ENCODE results near the gene CD48. TPM values are rescaled to one million over a fixed set of nuclear protein-coding genes. Genes with fewer than 3 reads are reported as not detected.
"Not testable (repeated sequence)": the region's sequence is repeated elsewhere in the genome, so short reads cannot be mapped to it uniquely, and the experiment has no call there.

The CD48 gene
- total RNA-seq, 4 donors from 2014 or later, result 1.1 to 14.6 (median 2.6) TPM

- Histone ChIP-seq H3K27ac (replicated peaks in 1 of 4) (no peak overlapping the region), H3K36me3 (no peaks in the 10 kb centered on the region), H3K4me3 (no peak overlapping the region), H3K9me3 (no peaks in the 10 kb centered on the region), H3K27me3 (no peaks in the 10 kb centered on the region), H3K4me1 (no peaks in the 10 kb centered on the region)
- DNase-seq (ENCODE audit: extremely low spot score), result no peak
- intact Hi-C loops (cut with DNase I), result no loop called here
- TF ChIP-seq POLR2A (IDR thresholded peaks at IDR 0.05; ENCODE audit: low read depth) (no peak), CTCF (IDR thresholded peaks at IDR 0.05) (no peak), EP300 (IDR thresholded peaks at IDR 0.05) (no peak), POLR2AphosphoS5 (IDR thresholded peaks at IDR 0.05) (no peak)
Observed at GRCh38 chr1:160705742-160706141, 5.9 kb downstream of the CD48 start.

- DNase-seq (ENCODE audit: extremely low spot score); H3K27me3 ChIP-seq; intact Hi-C loops (cut with DNase I); H3K27ac ChIP-seq (replicated peaks in 1 of 4); H3K4me1 ChIP-seq; H3K4me3 ChIP-seq; H3K9me3 ChIP-seq; H3K36me3 ChIP-seq: not testable (repeated sequence)
- 53% methylated on average over 3 of the region's 3 CpGs for WGBS
Observed at GRCh38 chr1:160705212-160705621, 6.4 kb downstream of the CD48 start.

- Histone ChIP-seq H3K4me1 (no peaks in the 10 kb centered on the region), H3K9me3 (no peaks in the 10 kb centered on the region), H3K36me3 (no peaks in the 10 kb centered on the region), H3K27ac (replicated peaks in 1 of 4) (no peak overlapping the region), H3K27me3 (no peaks in the 10 kb centered on the region), H3K4me3 (no peak overlapping the region)
- 71% methylated on average over 4 of the region's 4 CpGs for WGBS
- TF ChIP-seq CTCF (IDR thresholded peaks at IDR 0.05) (no peak), EP300 (IDR thresholded peaks at IDR 0.05) (no peak), POLR2AphosphoS5 (IDR thresholded peaks at IDR 0.05) (no peak), POLR2A (IDR thresholded peaks at IDR 0.05; ENCODE audit: low read depth) (no peak)
- intact Hi-C loops (cut with DNase I), result no loop called here
- DNase-seq (ENCODE audit: extremely low spot score), result no peak
Observed at GRCh38 chr1:160704250-160704649, 7.4 kb downstream of the CD48 start.

- WGBS, result 88% methylated on average over 5 of the region's 5 CpGs
- intact Hi-C loops (cut with DNase I), result no loop called here
- Histone ChIP-seq H3K9me3 (no peaks in the 10 kb centered on the region), H3K27ac (replicated peaks in 1 of 4) (no peak overlapping the region), H3K27me3 (no peaks in the 10 kb centered on the region), H3K36me3 (no peaks in the 10 kb centered on the region), H3K4me1 (no peaks in the 10 kb centered on the region), H3K4me3 (no peak overlapping the region)
- no peak for DNase-seq (ENCODE audit: extremely low spot score)
- TF ChIP-seq POLR2AphosphoS5 (IDR thresholded peaks at IDR 0.05), result no peak
Observed at GRCh38 chr1:160702100-160702499, 9.5 kb downstream of the CD48 start.

- H3K9me3 ChIP-seq; H3K36me3 ChIP-seq; H3K4me1 ChIP-seq; H3K27me3 ChIP-seq; intact Hi-C loops (cut with DNase I); H3K27ac ChIP-seq (replicated peaks in 1 of 4); DNase-seq (ENCODE audit: extremely low spot score); H3K4me3 ChIP-seq: not testable (repeated sequence)
- WGBS, result 93% methylated on average over 9 of the region's 10 CpGs
Observed at GRCh38 chr1:160692390-160692789, 19.2 kb downstream of the CD48 start.

- Histone ChIP-seq H3K27me3 (peaks cover 0 to 21% (median 0%) of the 10 kb centered on the region in 4 donors), H3K4me3 (no peak overlapping the region), H3K4me1 (no peaks in the 10 kb centered on the region), H3K9me3 (no peaks in the 10 kb centered on the region), H3K27ac (replicated peaks in 1 of 4) (no peak overlapping the region), H3K36me3 (no peaks in the 10 kb centered on the region)
- intact Hi-C loops (cut with DNase I), result no loop called here
- TF ChIP-seq EP300 (IDR thresholded peaks at IDR 0.05) (no peak), CTCF (IDR thresholded peaks at IDR 0.05) (no peak), POLR2AphosphoS5 (IDR thresholded peaks at IDR 0.05) (no peak), POLR2A (IDR thresholded peaks at IDR 0.05; ENCODE audit: low read depth) (no peak)
- DNase-seq (ENCODE audit: extremely low spot score), result no peak
Observed at GRCh38 chr1:160685266-160685665, 26.4 kb downstream of the CD48 start.
